Endothelial cell of umbilical vein (primary cell): ENCODE results near the gene GRK5. TPM values are rescaled to one million over a fixed set of nuclear protein-coding genes. Genes with fewer than 3 reads are reported as not detected.

Experiments
- BruUV-seq: library from RNA; stranded (reverse); fragments of 400-500 nt; replicated peaks from 2 replicates; lab custom pipeline; 2021; lab: Mats Ljungman, UMichigan
- CTCF ChIA-PET: fragments of 300-600, 350-600 bp; sonication (Branson Sonifier 250); formaldehyde crosslinking; loops from one replicate; lab custom pipeline; 2021; ENCODE audit warnings: antibody characterized with exemption, inconsistent platforms; lab: Charles Lee
- POLR2A ChIA-PET: fragments of 300-600, 350-600 bp; sonication (Branson Sonifier 250); formaldehyde crosslinking; loops from one replicate; lab custom pipeline; 2021; ENCODE audit warnings: antibody characterized with exemption, inconsistent platforms; lab: Charles Lee
- DNase-seq: peaks from one replicate; pipeline ENCODE4 v3.0.0-alpha.2; 2011; ENCODE audit warnings: low read depth, low spot score
- FAIRE-seq: peaks from 2 replicates; lab custom pipeline; 2011; peaks lifted over from hg19 to GRCh38; lab: Jason Lieb, UNC
- H2AFZ ChIP-seq: 2 replicates; pipeline ENCODE4 v1.6.0; 2012; ENCODE audit warnings: low read depth, low read length, control low read depth, inconsistent platforms
- H3K27ac ChIP-seq: 2 replicates; pipeline ENCODE4 v1.5.1; 2011; ENCODE audit warnings: low read depth, mild to moderate bottlenecking, control low read depth, low read length, moderate library complexity; ENCODE audit not compliant: insufficient read depth
- H3K27me3 ChIP-seq, 2 experiments: 2 replicates each; pipeline versions ENCODE4 v1.6.0 to v1.6.1; 2011; ENCODE audit warnings: low read length in 2 of 2, mixed read lengths in 1 of 2; ENCODE audit not compliant: control insufficient read depth in 2 of 2, insufficient read depth in 2 of 2
- H3K36me3 ChIP-seq, 2 experiments: 2 replicates in 1 of 2; 3 replicates in 1 of 2; pipeline ENCODE4 v1.5.1; 2011; ENCODE audit warnings: low read length in 2 of 2, mild to moderate bottlenecking in 1 of 2, moderate library complexity in 1 of 2; ENCODE audit not compliant: control insufficient read depth in 2 of 2, insufficient read depth in 2 of 2; ENCODE audit errors: extremely low read depth in 1 of 2
- H3K4me1 ChIP-seq: 3 replicates; pipeline ENCODE4 v1.5.1; 2011; ENCODE audit warnings: mild to moderate bottlenecking, low read length; ENCODE audit not compliant: control insufficient read depth, insufficient read depth; ENCODE audit errors: extremely low read depth
- H3K4me2 ChIP-seq: 2 replicates; pipeline ENCODE4 v1.6.1; 2011; ENCODE audit warnings: low read length, control low read depth, mixed read lengths; ENCODE audit not compliant: insufficient read depth
- H3K4me3 ChIP-seq, 3 experiments: fragments of 200-600 bp in 1 of 3; sonication (generic), shearing (Covaris generic) in 1 of 3; replicated peaks in 1 of 3; 2 replicates each; pipeline ENCODE4 v1.5.1; 2011 to 2016; ENCODE audit warnings: control low read depth in 3 of 3, low read length in 3 of 3, mild to moderate bottlenecking in 2 of 3, inconsistent platforms in 1 of 3, low read depth in 1 of 3, moderate library complexity in 1 of 3; ENCODE audit not compliant: insufficient read depth in 1 of 3
- H3K79me2 ChIP-seq: 2 replicates; pipeline ENCODE4 v1.6.0; 2012; ENCODE audit warnings: low read length, inconsistent platforms; ENCODE audit not compliant: control insufficient read depth, insufficient read depth
- H3K9ac ChIP-seq: replicated peaks from 2 replicates; pipeline ENCODE3; 2011; ENCODE audit warnings: low read length, control low read depth; ENCODE audit not compliant: insufficient read depth; ENCODE audit errors: extremely low read depth
- H3K9me1 ChIP-seq: replicated peaks from 3 replicates; pipeline ENCODE4 v1.6.0; 2011; ENCODE audit warnings: mild to moderate bottlenecking, low read length; ENCODE audit not compliant: control insufficient read depth, insufficient read depth; ENCODE audit errors: extremely low read depth
- H3K9me3 ChIP-seq: replicated peaks from 2 replicates; pipeline ENCODE4 v1.5.1; 2012; ENCODE audit warnings: low read length, inconsistent platforms; ENCODE audit not compliant: control insufficient read depth, insufficient read depth
- H4K20me1 ChIP-seq: replicated peaks from 2 replicates; pipeline ENCODE3; 2011; ENCODE audit warnings: mild to moderate bottlenecking, low read length; ENCODE audit not compliant: control insufficient read depth, insufficient read depth; ENCODE audit errors: extremely low read depth
- CTCF ChIP-seq, 2 donors: IDR thresholded peaks; 1 replicate in 1 of 2; 2 replicates in 1 of 2; pipeline ENCODE4 v1.5.1; 2011; ENCODE audit warnings: low read length in 2 of 2, mild to moderate bottlenecking in 2 of 2, moderate library complexity in 2 of 2, control low read depth in 1 of 2, inconsistent platforms in 1 of 2, low read depth in 1 of 2; ENCODE audit not compliant: insufficient read depth in 1 of 2; ENCODE audit errors: extremely low read depth in 1 of 2
- GATA2 ChIP-seq: IDR thresholded peaks from 2 replicates; pipeline ENCODE4 v1.7.0; 2011; ENCODE audit warnings: low read depth, mild to moderate bottlenecking, moderate library complexity, mixed read lengths, low read length; ENCODE audit not compliant: insufficient read length, insufficient read depth
- JUN ChIP-seq: IDR thresholded peaks from 2 replicates; pipeline ENCODE4 v1.6.1; 2011; ENCODE audit warnings: borderline replicate concordance, low read depth; ENCODE audit not compliant: insufficient read length, insufficient read depth
- MAX ChIP-seq: IDR thresholded peaks from 2 replicates; pipeline ENCODE4 v1.6.1; 2011; ENCODE audit not compliant: insufficient read depth, insufficient read length
- MYC ChIP-seq: IDR thresholded peaks from one replicate; pipeline ENCODE4 v1.6.1; 2011; ENCODE audit warnings: mild to moderate bottlenecking, low read depth, low read length
- POLR2AphosphoS5 ChIP-seq: IDR thresholded peaks from 2 replicates; pipeline ENCODE4 v1.6.1; 2012; ENCODE audit warnings: low read depth, mild to moderate bottlenecking, control low read depth, low read length, moderate library complexity; ENCODE audit not compliant: insufficient read depth
- dilution Hi-C: fragments of 300-500 bp; cut with MboI; formaldehyde crosslinking; loops from one replicate; pipeline ENCODE4 v1.15.0; 2019; ENCODE audit warnings: low sequenced_read_pairs; ENCODE audit not compliant: extremely low pct_ligation_motif_present
- intact Hi-C: fragments of 100-400 bp; cut with micrococcal nuclease; formaldehyde crosslinking; loops from one replicate; pipeline ENCODE4 v1.10.0; 2022
- polyA plus RNA-seq, 4 experiments: library from polyadenylated mRNA; depleted of rRNA in 3 of 4; stranded (reverse) in 3 of 4; unstranded in 1 of 4; fragments of >200 nt; gene quantifications; 2 replicates each; pipeline versions ENCODE4 v1.2.1 to v1.2.3, GENCODE V29; 2011 to 2012; ENCODE audit warnings: missing spikeins in 1 of 4
- total RNA-seq: library from RNA; stranded (reverse); gene quantifications from 2 replicates; pipeline ENCODE4 v1.2.3, GENCODE V29; 2021

The GRK5 gene
- total and polyA plus RNA-seq, 2 donors (not counting 3 experiments of a cell fraction or from before 2014, with no cell fraction given), result 13.1 to 29.5 TPM

DNA sequence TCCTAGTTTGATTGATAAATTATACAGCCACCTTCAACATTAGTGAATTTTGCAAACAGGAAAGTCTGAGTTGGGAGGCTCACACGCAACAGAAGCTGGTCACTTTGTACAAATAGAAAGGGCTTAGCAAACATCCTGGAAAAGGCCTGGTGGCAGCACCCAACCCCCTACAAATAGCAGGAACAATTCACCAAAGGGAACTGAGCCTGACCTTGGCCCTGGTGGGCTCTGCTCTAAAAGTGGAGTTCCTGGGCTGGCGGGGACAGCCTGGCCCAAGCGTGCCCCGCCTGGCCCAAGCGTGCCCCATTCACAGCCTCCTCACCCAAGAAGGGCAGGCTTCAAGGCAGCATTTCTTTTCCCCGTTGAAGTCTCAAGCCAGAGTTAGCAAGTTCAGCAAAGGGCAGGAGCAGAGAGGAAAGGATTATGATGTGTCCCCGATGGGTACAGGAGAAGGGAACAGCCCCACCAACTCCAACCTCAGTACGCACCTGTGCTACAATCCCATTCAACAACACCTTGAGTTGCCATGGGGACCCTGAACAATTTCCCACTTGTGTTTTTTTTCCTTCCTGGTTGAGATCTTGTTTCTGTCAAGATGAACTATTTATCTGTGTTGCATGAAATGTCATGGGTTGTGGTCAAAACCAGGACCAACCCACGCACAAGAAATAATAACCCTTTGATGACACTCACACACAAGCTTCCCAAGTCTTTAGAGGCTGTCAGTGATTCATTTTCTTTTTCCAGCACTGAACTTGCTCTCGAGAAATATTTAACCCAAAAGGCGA, 291.7 kb downstream of the GRK5 start:
- Histone ChIP-seq H3K27ac (no peak overlapping the region), H2AFZ (no peak overlapping the region), H3K79me2 (no peaks in the 10 kb centered on the region), H3K4me3 (no peak overlapping the region), H3K4me1 (no peaks in the 10 kb centered on the region), H3K9me3 (no peaks in the 10 kb centered on the region), H3K4me2 (no peak overlapping the region), H3K27me3 (no peaks in the 10 kb centered on the region), H3K9ac (no peak overlapping the region), H3K9me1 (no peaks in the 10 kb centered on the region), H3K36me3 (no peaks in the 10 kb centered on the region), H4K20me1 (no peaks in the 10 kb centered on the region)
- CTCF ChIA-PET, result interaction anchor here (1.3 to 2.7 kb wide), 3 partner anchors 10 to 44 kb away, joined by 4 to 17 read pairs (median 5); partner anchors contain the start of gene RGS10
- dilution Hi-C loops (no loop called here), intact Hi-C loops (no loop called here)
- DNase-seq (no peak), FAIRE-seq (no peak)
- no TSS peak for BruUV-seq
- POLR2A ChIA-PET, result no interaction called here
- no peak for TF ChIP-seq GATA2
- TF ChIP-seq MAX, result no peak
- no peak for TF ChIP-seq POLR2AphosphoS5
- no peak for TF ChIP-seq CTCF (IDR thresholded peaks at IDR 0.05; ENCODE audit: extremely low read depth in 1 of 2, insufficient read depth in 1 of 2, low read depth in 1 of 2, low read length in 2 of 2)
- TF ChIP-seq JUN, result no peak
- no peak for TF ChIP-seq MYC
